T-cell (primary cell): ENCODE data around the gene RPAP3. TPM values are rescaled to one million over a fixed set of nuclear protein-coding genes. Genes with fewer than 3 reads are reported as not detected.

Source experiments
- ATAC-seq, 4 experiments: fragments of 200-7000 bp in 3 of 4; fragments of 150-1000 bp in 1 of 4; cut with Tn5 transposase; replicated peaks in 1 of 4; 1 replicate in 3 of 4; 2 replicates in 1 of 4; pipeline ENCODE4 v1.10.0; 2021; ENCODE audit warnings: moderate library complexity in 3 of 4, mild to moderate bottlenecking in 2 of 4, moderate number of reproducible peaks in 1 of 4
- CTCF ChIA-PET, 2 donors: fragments of 300-600 bp; sonication (Branson Sonifier 250); formaldehyde crosslinking; loops; one replicate each; lab custom pipeline; 2022; ENCODE audit warnings: antibody characterized with exemption in 2 of 2; lab: Charles Lee
- POLR2A ChIA-PET, 2 donors: fragments of 300-600 bp; sonication (Branson Sonifier 250); formaldehyde crosslinking; loops; one replicate each; lab custom pipeline; 2022; ENCODE audit warnings: antibody characterized with exemption in 2 of 2; lab: Charles Lee
- DNase-seq, 35 experiments: peaks; one replicate each; pipeline versions ENCODE4 v3.0.0 to v3.0.0-alpha.2; 2013 to 2023
- H3K27ac ChIP-seq: one replicate; pipeline ENCODE4 v1.5.1; 2013; ENCODE audit warnings: low read length
- H3K27me3 ChIP-seq, 2 experiments: replicated peaks in 1 of 2; 1 replicate in 1 of 2; 2 replicates in 1 of 2; pipeline versions ENCODE4 v1.6.1 to v1.7.0; 2013; ENCODE audit warnings: low read length in 1 of 2, mixed read lengths in 1 of 2; ENCODE audit not compliant: control insufficient read depth in 2 of 2, insufficient read depth in 2 of 2; ENCODE audit errors: extremely low read depth in 1 of 2
- H3K36me3 ChIP-seq, 2 donors: 1 replicate in 1 of 2; 2 replicates in 1 of 2; pipeline versions ENCODE4 v1.6.1 to v1.7.0; 2013; ENCODE audit warnings: low read length in 1 of 2; ENCODE audit not compliant: control insufficient read depth in 2 of 2, insufficient read depth in 1 of 2; ENCODE audit errors: extremely low read depth in 1 of 2
- H3K4me1 ChIP-seq, 2 experiments: 1 replicate in 1 of 2; 2 replicates in 1 of 2; pipeline versions ENCODE4 v1.6.1 to v1.7.0; 2013; ENCODE audit warnings: low read length in 2 of 2, mixed read lengths in 1 of 2; ENCODE audit not compliant: insufficient read depth in 2 of 2, control insufficient read depth in 1 of 2; ENCODE audit errors: extremely low read depth in 1 of 2
- H3K4me3 ChIP-seq, 2 donors: 1 replicate in 1 of 2; 2 replicates in 1 of 2; pipeline versions ENCODE4 v1.5.1 to v1.7.0; 2013; ENCODE audit warnings: mild to moderate bottlenecking in 2 of 2, low read length in 1 of 2, moderate library complexity in 1 of 2; ENCODE audit not compliant: control insufficient read depth in 1 of 2; ENCODE audit errors: extremely low read depth in 1 of 2
- H3K9me3 ChIP-seq: 2 replicates; pipeline ENCODE4 v1.7.0; 2013
- H3K27ac Mint-ChIP-seq, 2 donors: one replicate each; pipeline ENCODE4 v1.8.0; 2020 to 2021; ENCODE audit warnings: mild to moderate bottlenecking in 2 of 2, mixed read lengths in 2 of 2
- H3K27me3 Mint-ChIP-seq, 2 donors: one replicate each; pipeline ENCODE4 v1.8.0; 2021 to 2022; ENCODE audit warnings: mixed read lengths in 2 of 2
- H3K36me3 Mint-ChIP-seq: one replicate; pipeline ENCODE4 v1.8.0; 2021; ENCODE audit warnings: mixed read lengths
- H3K4me1 Mint-ChIP-seq, 3 donors: one replicate each; pipeline ENCODE4 v1.8.0; 2020 to 2022; ENCODE audit warnings: mixed read lengths in 3 of 3, mild to moderate bottlenecking in 1 of 3
- H3K4me3 Mint-ChIP-seq, 3 donors: one replicate each; pipeline ENCODE4 v1.8.0; 2020 to 2022; ENCODE audit warnings: mild to moderate bottlenecking in 3 of 3, mixed read lengths in 3 of 3, moderate library complexity in 3 of 3
- H3K9me3 Mint-ChIP-seq, 3 donors: one replicate each; pipeline ENCODE4 v1.8.0; 2020 to 2022; ENCODE audit warnings: mixed read lengths in 3 of 3
- WGBS: methylation state at CpG from one replicate; pipeline ENCODE4 v1.1.5; 2013; ENCODE audit warnings: missing lambda C conversion rate; ENCODE audit not compliant: insufficient coverage; 5-methylcytosine and 5-hydroxymethylcytosine counted together
- total RNA-seq, 35 experiments: library from RNA in 6 of 35; stranded (reverse) in 6 of 35; fragments of 120-200 nt in 1 of 35; gene quantifications; one replicate each; pipeline versions ENCODE4 v1.2.1 to v1.2.4 and lab custom pipeline; 2013 to 2026

Gene RPAP3
- total RNA-seq, 5 donors from 2014 or later (not counting 1 experiment from before 2014, with no cell fraction given), result 24.0 to 33.5 (median 29.4) TPM

GRCh38 chr12:47715393-47715876, 9.6 kb upstream of the RPAP3 start:
- Mint-ChIP-seq H3K27ac (peak overlapping the region; percentile 57 to 69), H3K9me3 (no peaks in the 10 kb centered on the region), H3K27me3 (no peaks in the 10 kb centered on the region), H3K4me3 (peak overlapping the region in 1 of 3 donors; percentile 7), H3K36me3 (peaks cover 4% of the 10 kb centered on the region), H3K4me1 (peaks cover 24 to 31% (median 27%) of the 10 kb centered on the region in 3 donors)
- Histone ChIP-seq H3K4me1 (peaks cover 7 to 20% of the 10 kb centered on the region in 2 experiments), H3K36me3 (peaks cover 0 to 2% of the 10 kb centered on the region in 2 donors), H3K4me3 (no peak overlapping the region), H3K27ac (no peak overlapping the region), H3K9me3 (no peaks in the 10 kb centered on the region), H3K27me3 (no peaks in the 10 kb centered on the region)
- 42% methylated on average over 6 of the region's 10 CpGs for WGBS
- ChIA-PET CTCF (interaction anchor here (0.5 to 2.4 kb wide), 15 partner anchors 26 to 683 kb away, joined by 3 to 16 read pairs (median 4); no protein-coding TSS in a partner anchor), POLR2A (interaction anchor here (0.6 to 0.7 kb wide), 2 partner anchors 50 to 146 kb away, joined by 3 read pairs; no protein-coding TSS in a partner anchor)
- ATAC-seq (peak; percentile 74 to 88 (median 82)), DNase-seq (peak; percentile 54 to 92 (median 76))

- CTCF ChIA-PET, result interaction anchor here (0.7 to 2.4 kb wide), 9 partner anchors 27 to 124 kb away, joined by 3 to 16 read pairs (median 7); no protein-coding TSS in a partner anchor
- POLR2A ChIA-PET, result interaction anchor here in 1 of 2 donors (0.7 kb wide), 1 partner anchor 146 kb away, joined by 3 read pairs; no protein-coding TSS in a partner anchor
- H3K36me3 Mint-ChIP-seq, result peaks cover 4% of the 10 kb centered on the region
- ATAC-seq (peak in 1 of 4 experiments; percentile 10), DNase-seq (no peak)
- H3K4me3 ChIP-seq, result no peak overlapping the region
- peaks cover 24 to 31% (median 27%) of the 10 kb centered on the region in 3 donors for H3K4me1 Mint-ChIP-seq
- H3K9me3 Mint-ChIP-seq, result no peaks in the 10 kb centered on the region
- no peaks in the 10 kb centered on the region for H3K27me3 ChIP-seq
- WGBS, result 61% methylated on average over 5 of the region's 5 CpGs
- H3K27ac ChIP-seq, result no peak overlapping the region
- no peaks in the 10 kb centered on the region for H3K9me3 ChIP-seq
- H3K4me1 ChIP-seq, result peaks cover 8 to 20% of the 10 kb centered on the region in 2 experiments
- no peaks in the 10 kb centered on the region for H3K27me3 Mint-ChIP-seq
- no peak overlapping the region for H3K27ac Mint-ChIP-seq
- H3K36me3 ChIP-seq, result peaks cover 0 to 2% of the 10 kb centered on the region in 2 donors
- no peak overlapping the region for H3K4me3 Mint-ChIP-seq
These were observed 9.1 kb upstream of the RPAP3 start for GRCh38 chr12:47714826-47715386.

GRCh38 chr12:47712171-47712570, 6.3 kb upstream of the RPAP3 start:
- peaks cover 26 to 41% (median 35%) of the 10 kb centered on the region in 3 donors for H3K4me1 Mint-ChIP-seq
- H3K27ac Mint-ChIP-seq, result no peak overlapping the region
- Histone ChIP-seq H3K9me3 (no peaks in the 10 kb centered on the region), H3K27ac (no peak overlapping the region), H3K36me3 (peaks cover 0 to 2% of the 10 kb centered on the region in 2 donors), H3K27me3 (no peaks in the 10 kb centered on the region), H3K4me3 (no peak overlapping the region), H3K4me1 (peaks cover 17 to 22% of the 10 kb centered on the region in 2 experiments)
- WGBS, result 94% methylated on average over 4 of the region's 6 CpGs
- DNase-seq (no peak), ATAC-seq (no peak)
- H3K27me3 Mint-ChIP-seq, result no peaks in the 10 kb centered on the region
- ChIA-PET POLR2A (no interaction called here), CTCF (no interaction called here)
- no peaks in the 10 kb centered on the region for H3K9me3 Mint-ChIP-seq
- no peaks in the 10 kb centered on the region for H3K36me3 Mint-ChIP-seq
- H3K4me3 Mint-ChIP-seq, result no peak overlapping the region

GRCh38 chr12:47711448-47711847, 5.6 kb upstream of the RPAP3 start:
- no peak overlapping the region for H3K4me3 Mint-ChIP-seq
- ATAC-seq (no peak), DNase-seq (no peak)
- Histone ChIP-seq H3K4me1 (peaks cover 16 to 23% of the 10 kb centered on the region in 2 experiments), H3K9me3 (no peaks in the 10 kb centered on the region), H3K36me3 (peaks cover 0 to 2% of the 10 kb centered on the region in 2 donors), H3K27me3 (no peaks in the 10 kb centered on the region), H3K4me3 (no peak overlapping the region), H3K27ac (no peak overlapping the region)
- no peaks in the 10 kb centered on the region for H3K36me3 Mint-ChIP-seq
- POLR2A ChIA-PET, result no interaction called here
- whole genome bisulfite sequencing, result 96% methylated on average over 5 of the region's 5 CpGs
- H3K4me1 Mint-ChIP-seq, result peaks cover 27 to 41% (median 34%) of the 10 kb centered on the region in 3 donors
- CTCF ChIA-PET, result interaction anchor here in 1 of 2 donors (1.1 to 1.3 kb wide), 2 partner anchors 55 to 68 kb away, joined by 3 to 5 read pairs; no protein-coding TSS in a partner anchor
- no peaks in the 10 kb centered on the region for H3K27me3 Mint-ChIP-seq
- no peaks in the 10 kb centered on the region for H3K9me3 Mint-ChIP-seq
- H3K27ac Mint-ChIP-seq, result no peak overlapping the region

- Mint-ChIP-seq H3K9me3 (no peaks in the 10 kb centered on the region), H3K36me3 (no peaks in the 10 kb centered on the region), H3K4me1 (peaks cover 30 to 37% (median 32%) of the 10 kb centered on the region in 3 donors), H3K4me3 (no peak overlapping the region), H3K27me3 (no peaks in the 10 kb centered on the region), H3K27ac (no peak overlapping the region)
- peaks cover 0 to 2% of the 10 kb centered on the region in 2 donors for H3K36me3 ChIP-seq
- H3K4me1 ChIP-seq, result peaks cover 12 to 25% of the 10 kb centered on the region in 2 experiments
- H3K27ac ChIP-seq, result no peak overlapping the region
- H3K4me3 ChIP-seq, result no peak overlapping the region
- CTCF ChIA-PET, result interaction anchor here in 1 of 2 donors (1.1 to 1.5 kb wide), 3 partner anchors 57 to 69 kb away, joined by 3 to 5 read pairs (median 3); no protein-coding TSS in a partner anchor
- H3K27me3 ChIP-seq, result no peaks in the 10 kb centered on the region
- DNase-seq (no peak), ATAC-seq (no peak)
- H3K9me3 ChIP-seq, result no peaks in the 10 kb centered on the region
- POLR2A ChIA-PET, result no interaction called here
These were observed 4.4 kb upstream of the RPAP3 start for GRCh38 chr12:47710278-47710677.

GRCh38 chr12:47709671-47710070, 3.8 kb upstream of the RPAP3 start:
- DNase-seq (no peak), ATAC-seq (no peak)
- Histone ChIP-seq H3K36me3 (peaks cover 0 to 2% of the 10 kb centered on the region in 2 donors), H3K4me1 (peaks cover 18 to 29% of the 10 kb centered on the region in 2 experiments), H3K27ac (no peak overlapping the region), H3K9me3 (no peaks in the 10 kb centered on the region), H3K27me3 (no peaks in the 10 kb centered on the region), H3K4me3 (no peak overlapping the region)
- Mint-ChIP-seq H3K27ac (peak overlapping the region; percentile 30 to 65), H3K9me3 (no peaks in the 10 kb centered on the region), H3K27me3 (no peaks in the 10 kb centered on the region), H3K4me3 (no peak overlapping the region), H3K36me3 (no peaks in the 10 kb centered on the region), H3K4me1 (peaks cover 31 to 38% (median 34%) of the 10 kb centered on the region in 3 donors)
- ChIA-PET POLR2A (no interaction called here), CTCF (interaction anchor here in 1 of 2 donors (1.5 kb wide), 1 partner anchor 60 kb away, joined by 3 read pairs; no protein-coding TSS in a partner anchor)
- no CpG with 5 or more reads among the region's 2 CpGs for WGBS
